HG03378 (cell line): Measurements from ENCODE around the gene CACNA2D4.

Experiments
- ATAC-seq: cut with Tn5 transposase; IDR thresholded peaks from one replicate; pipeline ENCODE4 v1.9.1; 2021; ENCODE audit warnings: mild to moderate bottlenecking, moderate library complexity; ENCODE audit not compliant: unreplicated experiment

CACNA2D4 gene

GRCh38 chr12:1935242-1935641, 16.8 kb upstream of the CACNA2D4 start:
- no peak for ATAC-seq

GRCh38 chr12:1934831-1935230, 16.4 kb upstream of the CACNA2D4 start:
- no peak for ATAC-seq

- ATAC-seq, result no peak
These were observed 15.6 kb upstream of the CACNA2D4 start for GRCh38 chr12:1934068-1934467.

GRCh38 chr12:1933342-1934051, 15.0 kb upstream of the CACNA2D4 start:
- no peak for ATAC-seq

- ATAC-seq, result no peak
These were observed 13.9 kb upstream of the CACNA2D4 start for GRCh38 chr12:1932264-1932777.

GRCh38 chr12:1931642-1932041, 13.2 kb upstream of the CACNA2D4 start:
- no peak for ATAC-seq

GRCh38 chr12:1930803-1931597, 12.5 kb upstream of the CACNA2D4 start:
- no peak for ATAC-seq

GRCh38 chr12:1929985-1930802, 11.7 kb upstream of the CACNA2D4 start:
- ATAC-seq, result no peak

- ATAC-seq, result no peak
These were observed 11.0 kb upstream of the CACNA2D4 start for GRCh38 chr12:1929241-1929984.

GRCh38 chr12:1928439-1929121, 10.1 kb upstream of the CACNA2D4 start:
- ATAC-seq, result no peak

- no peak for ATAC-seq
These were observed 9.4 kb upstream of the CACNA2D4 start for GRCh38 chr12:1927751-1928351.

GRCh38 chr12:1927051-1927680, 8.7 kb upstream of the CACNA2D4 start:
- no peak for ATAC-seq

- no peak for ATAC-seq
These were observed 7.8 kb upstream of the CACNA2D4 start for GRCh38 chr12:1926251-1926657.

GRCh38 chr12:1925684-1926006, 7.2 kb upstream of the CACNA2D4 start:
- ATAC-seq, result no peak

GRCh38 chr12:1924996-1925683, 6.7 kb upstream of the CACNA2D4 start:
- ATAC-seq, result no peak

- ATAC-seq, result no peak
These were observed 4.5 kb upstream of the CACNA2D4 start for GRCh38 chr12:1922985-1923384.

GRCh38 chr12:1922075-1922709, 3.7 kb upstream of the CACNA2D4 start:
- no peak for ATAC-seq

GRCh38 chr12:1920971-1921370, 2.5 kb upstream of the CACNA2D4 start:
- ATAC-seq, result no peak
